ENCODE measurements around the gene SCPEP1. TPM values are rescaled to one million over a fixed set of nuclear protein-coding genes. Genes with fewer than 3 reads are reported as not detected.
A peak's percentile ranks its signal among the peaks of the same experiment; 100 is the strongest.

Gene SCPEP1
- total and polyA plus RNA-seq, 2 of the 13 experiments (the other 11 are each of a cell fraction or from before 2014, with no cell fraction given) = 24.3 to 27.3 TPM

DNA sequence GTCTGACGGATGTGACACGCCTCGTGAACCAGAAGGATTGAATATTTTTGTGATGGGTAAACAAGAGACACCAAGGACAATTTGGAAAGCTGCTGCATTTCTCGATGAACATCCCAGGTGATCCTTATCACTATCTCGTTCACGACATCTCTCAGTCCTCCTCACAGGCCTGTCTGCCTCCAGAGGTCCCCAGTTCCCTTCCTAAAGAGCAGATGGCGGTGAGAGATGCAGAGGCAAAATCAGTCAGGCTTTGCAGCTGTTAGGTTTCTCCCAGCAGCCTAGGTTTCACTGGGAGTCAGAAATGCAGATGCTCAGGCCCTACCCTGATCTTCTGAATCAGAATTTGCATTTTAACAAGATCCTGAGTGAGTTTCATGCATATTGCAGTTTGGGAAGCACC lies 23.6 kb downstream of the SCPEP1 start:
- in situ Hi-C loops (cut with HindIII; ENCODE audit: extremely low pct_ligation_motif_present, low pct_unique_long_range_greater_than_20kb) = no loop called here
- CTCF ChIA-PET (ENCODE audit: low intra/inter-chr PET ratio, low total read pairs) = no interaction called here
- no peaks in the 10 kb centered on the region for H3K79me2 ChIP-seq (ENCODE audit: insufficient read depth, low read length)
- H3K27me3 ChIP-seq (ENCODE audit: control insufficient read depth in 1 of 2, insufficient read depth in 2 of 2, low read length in 2 of 2) = no peaks in the 10 kb centered on the region
- H3K4me3 ChIP-seq (replicated peaks in 1 of 3; ENCODE audit: insufficient read depth in 1 of 3, low read depth in 2 of 3, low read length in 3 of 3) = no peak overlapping the region
- no peaks in the 10 kb centered on the region for H3K36me3 ChIP-seq (replicated peaks in 1 of 2; ENCODE audit: control insufficient read depth in 1 of 2, insufficient read depth in 2 of 2, low read length in 2 of 2)
- ATAC-seq (no peak), DNase-seq (ENCODE audit: low spot score) (no peak), FAIRE-seq (no peak)
- BruUV-seq (replicated peaks) = no TSS peak
- no peak overlapping the region for H2AFZ ChIP-seq (ENCODE audit: low read length)
- no peaks in the 10 kb centered on the region for H4K20me1 ChIP-seq (ENCODE audit: insufficient read depth, low read length)
- no peaks in the 10 kb centered on the region for H3K9me3 ChIP-seq (ENCODE audit: low read length)
- intact Hi-C loops (cut with micrococcal nuclease; ENCODE audit: unreplicated experiment) = no loop called here
- no peak for TF ChIP-seq MLLT10 (CRISPR knock-in tag; IDR thresholded peaks at IDR 0.05)
- no peak for TF ChIP-seq ZBTB7B (CRISPR knock-in tag; IDR thresholded peaks at IDR 0.05)
- TF ChIP-seq STAG1 (CRISPR knock-in tag; IDR thresholded peaks at IDR 0.05) = peak; percentile 24
- TF ChIP-seq, protein P1, sequence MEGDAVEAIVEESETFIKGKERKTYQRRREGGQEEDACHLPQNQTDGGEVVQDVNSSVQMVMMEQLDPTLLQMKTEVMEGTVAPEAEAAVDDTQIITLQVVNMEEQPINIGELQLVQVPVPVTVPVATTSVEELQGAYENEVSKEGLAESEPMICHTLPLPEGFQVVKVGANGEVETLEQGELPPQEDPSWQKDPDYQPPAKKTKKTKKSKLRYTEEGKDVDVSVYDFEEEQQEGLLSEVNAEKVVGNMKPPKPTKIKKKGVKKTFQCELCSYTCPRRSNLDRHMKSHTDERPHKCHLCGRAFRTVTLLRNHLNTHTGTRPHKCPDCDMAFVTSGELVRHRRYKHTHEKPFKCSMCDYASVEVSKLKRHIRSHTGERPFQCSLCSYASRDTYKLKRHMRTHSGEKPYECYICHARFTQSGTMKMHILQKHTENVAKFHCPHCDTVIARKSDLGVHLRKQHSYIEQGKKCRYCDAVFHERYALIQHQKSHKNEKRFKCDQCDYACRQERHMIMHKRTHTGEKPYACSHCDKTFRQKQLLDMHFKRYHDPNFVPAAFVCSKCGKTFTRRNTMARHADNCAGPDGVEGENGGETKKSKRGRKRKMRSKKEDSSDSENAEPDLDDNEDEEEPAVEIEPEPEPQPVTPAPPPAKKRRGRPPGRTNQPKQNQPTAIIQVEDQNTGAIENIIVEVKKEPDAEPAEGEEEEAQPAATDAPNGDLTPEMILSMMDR (CRISPR knock-in tag; IDR thresholded peaks at IDR 0.05) = peak; percentile 32
- no peak for TF ChIP-seq MBD4 (IDR thresholded peaks at IDR 0.05; ENCODE audit: borderline replicate concordance, low read length)
- no peak overlapping the region for H3K27ac ChIP-seq (ENCODE audit: extremely low read length, insufficient read depth, low read length)
- H3K9ac ChIP-seq (ENCODE audit: insufficient read depth, low read depth, low read length) = no peak overlapping the region
- 91% methylated on average over 7 of the region's 7 CpGs for WGBS (ENCODE audit: low lambda C conversion rate)
- POLR2A ChIA-PET = no interaction called here
- H3K4me2 ChIP-seq (ENCODE audit: low read depth, low read length) = no peak overlapping the region
- H3K4me1 ChIP-seq (ENCODE audit: insufficient read depth, low read length) = no peaks in the 10 kb centered on the region

DNA sequence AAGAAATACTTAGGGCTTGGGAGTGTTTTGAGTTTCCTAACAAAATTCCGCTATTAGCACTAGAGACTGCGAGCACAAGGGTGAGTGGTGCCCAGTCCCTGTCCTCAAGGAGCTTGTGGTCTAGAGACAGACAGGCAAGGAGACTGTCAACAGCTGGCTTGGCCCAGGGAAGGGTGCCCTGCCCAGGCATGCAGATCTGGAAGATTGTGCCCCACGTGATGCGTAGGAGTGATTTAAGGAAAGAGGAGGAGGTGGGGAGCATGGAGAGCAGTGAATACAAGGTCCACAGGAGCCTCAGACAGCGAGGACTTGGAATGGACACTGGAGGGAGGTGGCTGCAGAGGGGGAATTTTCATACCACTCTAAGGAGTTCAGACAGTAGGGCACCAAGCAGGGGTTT lies 25.0 kb downstream of the SCPEP1 start:
- no peaks in the 10 kb centered on the region for H4K20me1 ChIP-seq (ENCODE audit: insufficient read depth, low read length)
- H3K9ac ChIP-seq (ENCODE audit: insufficient read depth, low read depth, low read length) = no peak overlapping the region
- H3K27me3 ChIP-seq (ENCODE audit: control insufficient read depth in 1 of 2, insufficient read depth in 2 of 2, low read length in 2 of 2) = no peaks in the 10 kb centered on the region
- H3K79me2 ChIP-seq (ENCODE audit: insufficient read depth, low read length) = no peaks in the 10 kb centered on the region
- no peaks in the 10 kb centered on the region for H3K36me3 ChIP-seq (replicated peaks in 1 of 2; ENCODE audit: control insufficient read depth in 1 of 2, insufficient read depth in 2 of 2, low read length in 2 of 2)
- H3K4me1 ChIP-seq (ENCODE audit: insufficient read depth, low read length) = no peaks in the 10 kb centered on the region
- intact Hi-C loops (cut with micrococcal nuclease; ENCODE audit: unreplicated experiment) (no loop called here), in situ Hi-C loops (cut with HindIII; ENCODE audit: extremely low pct_ligation_motif_present, low pct_unique_long_range_greater_than_20kb) (no loop called here)
- no peak overlapping the region for H2AFZ ChIP-seq (ENCODE audit: low read length)
- no peak overlapping the region for H3K27ac ChIP-seq (ENCODE audit: extremely low read length, insufficient read depth, low read length)
- no peak overlapping the region for H3K4me3 ChIP-seq (replicated peaks in 1 of 3; ENCODE audit: insufficient read depth in 1 of 3, low read depth in 2 of 3, low read length in 3 of 3)
- H3K4me2 ChIP-seq (ENCODE audit: low read depth, low read length) = no peak overlapping the region
- CTCF ChIA-PET (ENCODE audit: low intra/inter-chr PET ratio, low total read pairs) = no interaction called here
- WGBS (ENCODE audit: low lambda C conversion rate) = 92% methylated on average over 5 of the region's 5 CpGs
- POLR2A ChIA-PET = no interaction called here
- H3K9me3 ChIP-seq (ENCODE audit: low read length) = no peaks in the 10 kb centered on the region
- no peak for ATAC-seq
- no peak for DNase-seq (ENCODE audit: low spot score)
- FAIRE-seq = no peak
- no TSS peak for BruUV-seq (replicated peaks)
- no peak for TF ChIP-seq NAIF1 (CRISPR knock-in tag; IDR thresholded peaks at IDR 0.05; ENCODE audit: borderline replicate concordance)
- TF ChIP-seq, protein P2, sequence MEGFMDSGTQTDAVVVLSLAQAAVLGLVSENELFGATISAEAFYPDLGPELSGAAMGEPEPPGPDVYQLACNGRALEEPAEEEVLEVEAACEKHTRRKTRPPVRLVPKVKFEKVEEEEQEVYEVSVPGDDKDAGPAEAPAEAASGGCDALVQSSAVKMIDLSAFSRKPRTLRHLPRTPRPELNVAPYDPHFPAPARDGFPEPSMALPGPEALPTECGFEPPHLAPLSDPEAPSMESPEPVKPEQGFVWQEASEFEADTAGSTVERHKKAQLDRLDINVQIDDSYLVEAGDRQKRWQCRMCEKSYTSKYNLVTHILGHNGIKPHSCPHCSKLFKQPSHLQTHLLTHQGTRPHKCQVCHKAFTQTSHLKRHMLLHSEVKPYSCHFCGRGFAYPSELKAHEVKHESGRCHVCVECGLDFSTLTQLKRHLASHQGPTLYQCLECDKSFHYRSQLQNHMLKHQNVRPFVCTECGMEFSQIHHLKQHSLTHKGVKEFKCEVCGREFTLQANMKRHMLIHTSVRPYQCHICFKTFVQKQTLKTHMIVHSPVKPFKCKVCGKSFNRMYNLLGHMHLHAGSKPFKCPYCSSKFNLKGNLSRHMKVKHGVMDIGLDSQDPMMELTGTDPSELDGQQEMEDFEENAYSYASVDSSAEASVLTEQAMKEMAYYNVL (CRISPR knock-in tag; IDR thresholded peaks at IDR 0.05; ENCODE audit: borderline replicate concordance) = no peak
- no peak for TF ChIP-seq DRAP1 (CRISPR knock-in tag; IDR thresholded peaks at IDR 0.05)
- no peak for TF ChIP-seq KDM5A (IDR thresholded peaks at IDR 0.05; ENCODE audit: borderline replicate concordance, low read length)
- TF ChIP-seq ZNF598 (CRISPR knock-in tag; IDR thresholded peaks at IDR 0.05; ENCODE audit: borderline replicate concordance) = no peak
- no peak for TF ChIP-seq GTF2F1 (IDR thresholded peaks at IDR 0.05; ENCODE audit: low read length)
- no peak for TF ChIP-seq ZFP62 (CRISPR knock-in tag; IDR thresholded peaks at IDR 0.05)
- TF ChIP-seq HNRNPL (IDR thresholded peaks at IDR 0.05; ENCODE audit: low read depth, low read length) = no peak
- TF ChIP-seq, protein P3, sequence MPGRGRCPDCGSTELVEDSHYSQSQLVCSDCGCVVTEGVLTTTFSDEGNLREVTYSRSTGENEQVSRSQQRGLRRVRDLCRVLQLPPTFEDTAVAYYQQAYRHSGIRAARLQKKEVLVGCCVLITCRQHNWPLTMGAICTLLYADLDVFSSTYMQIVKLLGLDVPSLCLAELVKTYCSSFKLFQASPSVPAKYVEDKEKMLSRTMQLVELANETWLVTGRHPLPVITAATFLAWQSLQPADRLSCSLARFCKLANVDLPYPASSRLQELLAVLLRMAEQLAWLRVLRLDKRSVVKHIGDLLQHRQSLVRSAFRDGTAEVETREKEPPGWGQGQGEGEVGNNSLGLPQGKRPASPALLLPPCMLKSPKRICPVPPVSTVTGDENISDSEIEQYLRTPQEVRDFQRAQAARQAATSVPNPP (CRISPR knock-in tag; IDR thresholded peaks at IDR 0.05) = no peak
